ENCODE data around the gene TACSTD2. TPM values are rescaled to one million over a fixed set of nuclear protein-coding genes. Genes with fewer than 3 reads are reported as not detected.

Gene TACSTD2
- total and polyA plus RNA-seq, 2 of the 13 experiments (the other 11 are each of a cell fraction or from before 2014, with no cell fraction given), result not detected

DNA sequence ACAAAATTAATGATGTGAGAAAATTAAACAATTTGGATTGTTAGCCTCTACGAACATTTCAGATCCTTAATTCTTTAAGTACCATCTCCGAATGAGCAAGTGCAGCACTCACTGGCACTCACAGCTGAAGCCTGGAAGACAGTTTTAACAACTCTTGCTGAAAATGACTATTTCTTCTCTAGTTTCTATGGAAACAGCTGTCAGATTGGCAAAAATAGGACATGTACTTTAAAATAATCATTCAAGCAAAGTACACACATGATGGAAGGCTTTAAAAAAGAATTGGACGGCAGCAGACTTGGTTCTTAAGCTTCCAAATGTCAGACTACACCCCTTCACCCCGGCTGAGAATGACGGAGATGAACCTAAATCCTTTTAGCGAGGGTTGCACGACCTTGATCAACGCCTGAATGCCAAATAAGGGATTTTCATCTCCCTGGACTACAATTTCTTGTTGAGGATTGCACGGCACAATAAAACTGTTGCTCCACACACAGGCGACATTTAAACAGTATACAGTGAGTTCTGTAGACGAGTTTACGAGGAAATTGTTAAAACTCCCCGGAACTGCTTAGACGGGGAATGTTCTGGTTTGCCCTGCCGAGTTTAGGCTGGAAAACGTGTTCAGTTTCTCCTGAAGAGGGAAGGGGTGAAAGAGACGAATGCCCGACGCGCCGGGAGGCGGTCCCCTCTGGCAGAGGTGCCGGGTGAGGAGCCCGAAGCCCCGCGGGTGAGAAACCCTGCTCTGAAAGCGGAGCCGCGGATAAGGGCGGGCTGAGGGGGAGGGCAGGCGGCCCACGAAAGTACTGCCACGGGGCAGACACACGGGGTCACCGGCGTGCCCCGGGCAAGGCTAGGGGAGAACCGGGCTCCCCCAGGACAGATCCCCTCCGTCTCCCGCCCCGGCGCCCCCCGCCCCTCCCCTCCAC lies 31.2 kb downstream of the TACSTD2 start (continued):
- TF ChIP-seq SAP130 (CRISPR knock-in tag; IDR thresholded peaks at IDR 0.05; ENCODE audit: low read depth) (peak; percentile 21; the same call in 1 of the 2 replicates), HNRNPK (IDR thresholded peaks at IDR 0.05; ENCODE audit: low read depth, low read length, poor library complexity, severe bottlenecking) (no peak), NCOR1 (IDR thresholded peaks at IDR 0.05; ENCODE audit: borderline replicate concordance, low read length) (no peak), PHF21A (CRISPR knock-in tag; IDR thresholded peaks at IDR 0.05) (no peak), ZNF20 (CRISPR knock-in tag; IDR thresholded peaks at IDR 0.05) (no peak), BCL6 (CRISPR knock-in tag; IDR thresholded peaks at IDR 0.05) (no peak), CC2D1A (CRISPR knock-in tag; IDR thresholded peaks at IDR 0.05) (no peak), ZNF430 (CRISPR knock-in tag; IDR thresholded peaks at IDR 0.05) (0 out of 2 replicates have a peak, but pooled peaks have one; percentile 11), ZNF282 (IDR thresholded peaks at IDR 0.05; ENCODE audit: partially characterized antibody) (no peak), SMAD1 (CRISPR knock-in tag; IDR thresholded peaks at IDR 0.05; ENCODE audit: borderline replicate concordance, low read depth) (0 out of 2 replicates have a peak, but pooled peaks have one; percentile 13), HDAC2 (CRISPR knock-in tag; IDR thresholded peaks at IDR 0.05) (0 out of 2 replicates have a peak, but pooled peaks have one; percentile 20), TAF1 (CRISPR knock-in tag; IDR thresholded peaks at IDR 0.05) (peak; percentile 62; the same call in 1 of the 2 replicates), ZNF563 (CRISPR knock-in tag; IDR thresholded peaks at IDR 0.05) (no peak), NR2F6 (IDR thresholded peaks at IDR 0.05) (no peak), NR2F6 (CRISPR knock-in tag; IDR thresholded peaks at IDR 0.05) (peak; percentile 6; the same call in 1 of the 2 replicates), TMF1 (CRISPR knock-in tag; IDR thresholded peaks at IDR 0.05; ENCODE audit: low read depth) (no peak), POLR2A (IDR thresholded peaks at IDR 0.05; ENCODE audit: insufficient read depth in 1 of 2, low read depth in 2 of 2, low read length in 2 of 2) (peak in 1 of 2 experiments; percentile 81; a peak in 2 of 4 replicates), GTF3A (CRISPR knock-in tag; conservative IDR thresholded peaks at IDR 0.05) (no peak), TBX2 (CRISPR knock-in tag; IDR thresholded peaks at IDR 0.05; ENCODE audit: borderline replicate concordance) (0 out of 2 replicates have a peak, but pooled peaks have one; percentile 24)
- TF ChIP-seq, protein P1, sequence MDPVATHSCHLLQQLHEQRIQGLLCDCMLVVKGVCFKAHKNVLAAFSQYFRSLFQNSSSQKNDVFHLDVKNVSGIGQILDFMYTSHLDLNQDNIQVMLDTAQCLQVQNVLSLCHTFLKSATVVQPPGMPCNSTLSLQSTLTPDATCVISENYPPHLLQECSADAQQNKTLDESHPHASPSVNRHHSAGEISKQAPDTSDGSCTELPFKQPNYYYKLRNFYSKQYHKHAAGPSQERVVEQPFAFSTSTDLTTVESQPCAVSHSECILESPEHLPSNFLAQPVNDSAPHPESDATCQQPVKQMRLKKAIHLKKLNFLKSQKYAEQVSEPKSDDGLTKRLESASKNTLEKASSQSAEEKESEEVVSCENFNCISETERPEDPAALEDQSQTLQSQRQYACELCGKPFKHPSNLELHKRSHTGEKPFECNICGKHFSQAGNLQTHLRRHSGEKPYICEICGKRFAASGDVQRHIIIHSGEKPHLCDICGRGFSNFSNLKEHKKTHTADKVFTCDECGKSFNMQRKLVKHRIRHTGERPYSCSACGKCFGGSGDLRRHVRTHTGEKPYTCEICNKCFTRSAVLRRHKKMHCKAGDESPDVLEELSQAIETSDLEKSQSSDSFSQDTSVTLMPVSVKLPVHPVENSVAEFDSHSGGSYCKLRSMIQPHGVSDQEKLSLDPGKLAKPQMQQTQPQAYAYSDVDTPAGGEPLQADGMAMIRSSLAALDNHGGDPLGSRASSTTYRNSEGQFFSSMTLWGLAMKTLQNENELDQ (CRISPR knock-in tag; IDR thresholded peaks at IDR 0.05; ENCODE audit: borderline replicate concordance), result no peak
- TF ChIP-seq, protein P2, sequence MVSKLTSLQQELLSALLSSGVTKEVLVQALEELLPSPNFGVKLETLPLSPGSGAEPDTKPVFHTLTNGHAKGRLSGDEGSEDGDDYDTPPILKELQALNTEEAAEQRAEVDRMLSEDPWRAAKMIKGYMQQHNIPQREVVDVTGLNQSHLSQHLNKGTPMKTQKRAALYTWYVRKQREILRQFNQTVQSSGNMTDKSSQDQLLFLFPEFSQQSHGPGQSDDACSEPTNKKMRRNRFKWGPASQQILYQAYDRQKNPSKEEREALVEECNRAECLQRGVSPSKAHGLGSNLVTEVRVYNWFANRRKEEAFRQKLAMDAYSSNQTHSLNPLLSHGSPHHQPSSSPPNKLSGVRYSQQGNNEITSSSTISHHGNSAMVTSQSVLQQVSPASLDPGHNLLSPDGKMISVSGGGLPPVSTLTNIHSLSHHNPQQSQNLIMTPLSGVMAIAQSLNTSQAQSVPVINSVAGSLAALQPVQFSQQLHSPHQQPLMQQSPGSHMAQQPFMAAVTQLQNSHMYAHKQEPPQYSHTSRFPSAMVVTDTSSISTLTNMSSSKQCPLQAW (CRISPR knock-in tag; IDR thresholded peaks at IDR 0.05), result 0 out of 2 replicates have a peak, but pooled peaks have one; percentile 33
- TF ChIP-seq, protein P3, sequence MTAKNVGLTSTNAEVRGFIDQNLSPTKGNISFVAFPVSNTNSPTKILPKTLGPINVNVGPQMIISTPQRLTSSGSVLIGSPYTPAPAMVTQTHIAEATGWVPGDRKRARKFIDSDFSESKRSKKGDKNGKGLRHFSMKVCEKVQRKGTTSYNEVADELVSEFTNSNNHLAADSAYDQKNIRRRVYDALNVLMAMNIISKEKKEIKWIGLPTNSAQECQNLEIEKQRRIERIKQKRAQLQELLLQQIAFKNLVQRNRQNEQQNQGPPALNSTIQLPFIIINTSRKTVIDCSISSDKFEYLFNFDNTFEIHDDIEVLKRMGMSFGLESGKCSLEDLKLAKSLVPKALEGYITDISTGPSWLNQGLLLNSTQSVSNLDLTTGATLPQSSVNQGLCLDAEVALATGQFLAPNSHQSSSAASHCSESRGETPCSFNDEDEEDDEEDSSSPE (CRISPR knock-in tag; IDR thresholded peaks at IDR 0.05), result no peak
- TF ChIP-seq, protein P4, sequence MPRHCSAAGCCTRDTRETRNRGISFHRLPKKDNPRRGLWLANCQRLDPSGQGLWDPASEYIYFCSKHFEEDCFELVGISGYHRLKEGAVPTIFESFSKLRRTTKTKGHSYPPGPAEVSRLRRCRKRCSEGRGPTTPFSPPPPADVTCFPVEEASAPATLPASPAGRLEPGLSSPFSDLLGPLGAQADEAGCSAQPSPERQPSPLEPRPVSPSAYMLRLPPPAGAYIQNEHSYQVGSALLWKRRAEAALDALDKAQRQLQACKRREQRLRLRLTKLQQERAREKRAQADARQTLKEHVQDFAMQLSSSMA (CRISPR knock-in tag; IDR thresholded peaks at IDR 0.05), result no peak
- TF ChIP-seq, protein P5, sequence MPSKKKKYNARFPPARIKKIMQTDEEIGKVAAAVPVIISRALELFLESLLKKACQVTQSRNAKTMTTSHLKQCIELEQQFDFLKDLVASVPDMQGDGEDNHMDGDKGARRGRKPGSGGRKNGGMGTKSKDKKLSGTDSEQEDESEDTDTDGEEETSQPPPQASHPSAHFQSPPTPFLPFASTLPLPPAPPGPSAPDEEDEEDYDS (CRISPR knock-in tag; IDR thresholded peaks at IDR 0.05), result no peak

All from HepG2 (cell line).